ENCODE results near the gene C9orf78. TPM values are rescaled to one million over a fixed set of nuclear protein-coding genes. Genes with fewer than 3 reads are reported as not detected.
A peak's percentile ranks its signal among the peaks of the same experiment; 100 is the strongest.

The C9orf78 gene
- total RNA-seq, 1 donor from 2014 or later, result 38.0 TPM

DNA sequence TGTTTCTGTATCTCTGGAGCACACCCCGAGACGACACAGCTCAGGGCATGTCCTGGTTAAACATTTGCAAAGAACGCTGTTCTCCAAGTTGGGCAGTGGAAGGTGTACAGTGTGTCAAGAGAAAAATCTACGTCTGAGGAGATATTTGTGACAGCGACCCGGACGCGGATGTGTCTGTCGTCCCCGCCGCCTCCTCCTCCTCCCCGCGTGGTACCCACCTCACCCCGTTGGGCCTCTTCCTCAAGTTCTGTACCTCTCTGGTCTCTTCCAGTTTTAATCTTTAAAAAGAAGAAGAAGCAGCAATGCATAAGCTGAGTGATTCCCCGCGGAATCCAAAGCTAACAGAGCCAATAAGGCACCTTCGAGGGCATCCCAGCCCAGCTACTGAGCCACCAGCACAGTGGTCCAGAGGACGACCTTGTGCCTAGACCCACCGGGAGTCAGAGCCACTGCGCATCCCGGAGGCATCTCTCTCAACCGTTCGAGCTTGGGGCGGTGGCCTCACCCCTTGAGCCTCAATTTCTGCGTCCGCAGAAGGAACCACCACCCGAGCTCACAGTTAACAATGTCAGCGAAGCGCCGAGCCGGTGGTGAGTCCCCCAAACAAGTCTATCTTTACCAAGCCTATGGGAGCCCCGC, 467 bp downstream of the C9orf78 start:
- DNase-seq (ENCODE audit: low read depth) (no peak), FAIRE-seq (no peak)
- peaks cover 26% of the 10 kb centered on the region for H3K4me1 Mint-ChIP-seq (ENCODE audit: low read depth, unreplicated experiment)
- Histone ChIP-seq H3K9ac (ENCODE audit: low read length) (peak overlapping the region; percentile 87), H3K36me3 (ENCODE audit: insufficient read depth, low read length) (peaks cover 15% of the 10 kb centered on the region), H3K27me3 (ENCODE audit: insufficient read depth, low read length) (no peaks in the 10 kb centered on the region), H2AFZ (ENCODE audit: low read depth, low read length) (peak overlapping the region; percentile 78), H3K4me1 (ENCODE audit: insufficient read depth, low read length) (peaks cover 16% of the 10 kb centered on the region), H3K4me2 (ENCODE audit: low read length) (peak overlapping the region; percentile 89), H3K79me2 (ENCODE audit: insufficient read depth, low read length) (peaks cover 41% of the 10 kb centered on the region), H3K4me3 (ENCODE audit: insufficient read depth, low read depth, low read length) (peak overlapping the region; percentile 91), H3K9me3 (ENCODE audit: insufficient read depth, low read depth, low read length) (no peaks in the 10 kb centered on the region), H4K20me1 (ENCODE audit: insufficient read depth, low read length) (peaks cover 16% of the 10 kb centered on the region), H3K27ac (ENCODE audit: low read depth, low read length) (peak overlapping the region; percentile 56)
- no peaks in the 10 kb centered on the region for H3K27me3 Mint-ChIP-seq (ENCODE audit: low read depth, unreplicated experiment)
- peak overlapping the region; percentile 97 for H3K4me3 Mint-ChIP-seq (ENCODE audit: unreplicated experiment)
- peaks cover 6% of the 10 kb centered on the region for H3K36me3 Mint-ChIP-seq (ENCODE audit: low read depth, unreplicated experiment)
- TF ChIP-seq EZH2 (IDR thresholded peaks at IDR 0.05; ENCODE audit: insufficient read depth, low read length), result no peak
- TF ChIP-seq, protein P1, sequence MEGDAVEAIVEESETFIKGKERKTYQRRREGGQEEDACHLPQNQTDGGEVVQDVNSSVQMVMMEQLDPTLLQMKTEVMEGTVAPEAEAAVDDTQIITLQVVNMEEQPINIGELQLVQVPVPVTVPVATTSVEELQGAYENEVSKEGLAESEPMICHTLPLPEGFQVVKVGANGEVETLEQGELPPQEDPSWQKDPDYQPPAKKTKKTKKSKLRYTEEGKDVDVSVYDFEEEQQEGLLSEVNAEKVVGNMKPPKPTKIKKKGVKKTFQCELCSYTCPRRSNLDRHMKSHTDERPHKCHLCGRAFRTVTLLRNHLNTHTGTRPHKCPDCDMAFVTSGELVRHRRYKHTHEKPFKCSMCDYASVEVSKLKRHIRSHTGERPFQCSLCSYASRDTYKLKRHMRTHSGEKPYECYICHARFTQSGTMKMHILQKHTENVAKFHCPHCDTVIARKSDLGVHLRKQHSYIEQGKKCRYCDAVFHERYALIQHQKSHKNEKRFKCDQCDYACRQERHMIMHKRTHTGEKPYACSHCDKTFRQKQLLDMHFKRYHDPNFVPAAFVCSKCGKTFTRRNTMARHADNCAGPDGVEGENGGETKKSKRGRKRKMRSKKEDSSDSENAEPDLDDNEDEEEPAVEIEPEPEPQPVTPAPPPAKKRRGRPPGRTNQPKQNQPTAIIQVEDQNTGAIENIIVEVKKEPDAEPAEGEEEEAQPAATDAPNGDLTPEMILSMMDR (IDR thresholded peaks at IDR 0.05; ENCODE audit: insufficient read depth, low read depth, low read length), result no peak
- H3K27ac Mint-ChIP-seq (ENCODE audit: unreplicated experiment), result peak overlapping the region; percentile 89
- no peaks in the 10 kb centered on the region for H3K9me3 Mint-ChIP-seq (ENCODE audit: unreplicated experiment)

DNA sequence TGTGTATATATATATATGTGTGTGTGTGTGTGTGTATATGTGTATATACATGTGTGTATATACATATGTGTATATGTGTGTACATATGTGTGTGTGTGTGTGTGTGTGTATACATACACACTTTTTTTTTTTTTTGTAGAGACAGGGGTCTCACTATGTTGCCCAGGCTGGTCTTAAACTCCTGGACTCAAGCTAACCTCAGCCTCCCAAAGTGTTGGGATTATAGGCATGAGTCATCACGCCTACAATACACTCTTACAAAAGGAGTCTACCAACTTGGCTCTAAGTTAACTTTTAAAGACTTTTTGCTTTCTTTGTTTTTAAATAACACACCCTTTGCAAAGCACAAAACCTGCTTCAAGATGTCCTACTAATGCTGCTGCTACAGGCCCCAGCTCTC, 2.1 kb downstream of the C9orf78 start:
- H3K9me3 ChIP-seq (ENCODE audit: insufficient read depth, low read depth, low read length), result no peaks in the 10 kb centered on the region
- peaks cover 23% of the 10 kb centered on the region for H3K36me3 ChIP-seq (ENCODE audit: insufficient read depth, low read length)
- no peak overlapping the region for H3K27ac ChIP-seq (ENCODE audit: low read depth, low read length)
- H3K4me3 ChIP-seq (ENCODE audit: insufficient read depth, low read depth, low read length), result no peak overlapping the region
- Mint-ChIP-seq H3K9me3 (ENCODE audit: unreplicated experiment) (no peaks in the 10 kb centered on the region), H3K4me3 (ENCODE audit: unreplicated experiment) (no peak overlapping the region), H3K4me1 (ENCODE audit: low read depth, unreplicated experiment) (peaks cover 11% of the 10 kb centered on the region), H3K36me3 (ENCODE audit: low read depth, unreplicated experiment) (peaks cover 11% of the 10 kb centered on the region), H3K27ac (ENCODE audit: unreplicated experiment) (no peak overlapping the region), H3K27me3 (ENCODE audit: low read depth, unreplicated experiment) (no peaks in the 10 kb centered on the region)
- DNase-seq (ENCODE audit: low read depth) (no peak), FAIRE-seq (no peak)
- peaks cover 39% of the 10 kb centered on the region for H3K79me2 ChIP-seq (ENCODE audit: insufficient read depth, low read length)
- TF ChIP-seq, protein P1 (IDR thresholded peaks at IDR 0.05; ENCODE audit: insufficient read depth, low read depth, low read length), result no peak
- no peak for TF ChIP-seq EZH2 (IDR thresholded peaks at IDR 0.05; ENCODE audit: insufficient read depth, low read length)
- H3K4me1 ChIP-seq (ENCODE audit: insufficient read depth, low read length), result no peaks in the 10 kb centered on the region
- H3K9ac ChIP-seq (ENCODE audit: low read length), result no peak overlapping the region
- no peak overlapping the region for H3K4me2 ChIP-seq (ENCODE audit: low read length)
- H4K20me1 ChIP-seq (ENCODE audit: insufficient read depth, low read length), result peaks cover 10% of the 10 kb centered on the region
- no peaks in the 10 kb centered on the region for H3K27me3 ChIP-seq (ENCODE audit: insufficient read depth, low read length)
- no peak overlapping the region for H2AFZ ChIP-seq (ENCODE audit: low read depth, low read length)

DNA sequence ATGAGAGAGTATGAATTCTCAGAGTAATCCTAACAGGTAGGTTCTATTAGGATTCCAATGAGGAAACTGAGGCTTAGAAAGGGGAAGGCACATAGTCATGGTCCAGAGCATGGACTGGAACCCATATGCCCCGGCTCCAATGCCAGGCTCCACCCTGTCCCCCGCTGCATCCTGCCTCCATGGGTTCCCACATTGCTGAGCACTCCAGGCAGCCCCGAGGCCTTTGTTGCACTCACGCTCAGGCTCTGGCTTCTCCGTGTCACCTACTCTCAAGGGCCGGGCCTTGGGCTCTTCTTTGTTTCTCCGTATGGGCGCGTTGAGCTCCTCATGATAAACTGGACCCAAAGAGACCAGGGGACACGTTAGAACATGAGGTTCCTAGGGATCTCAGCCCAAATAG, 6.1 kb downstream of the C9orf78 start:
- H3K4me3 ChIP-seq (ENCODE audit: insufficient read depth, low read depth, low read length), result no peak overlapping the region
- no peak overlapping the region for H3K27ac ChIP-seq (ENCODE audit: low read depth, low read length)
- H3K79me2 ChIP-seq (ENCODE audit: insufficient read depth, low read length), result peaks cover 7% of the 10 kb centered on the region
- peaks cover 1% of the 10 kb centered on the region for H3K4me1 Mint-ChIP-seq (ENCODE audit: low read depth, unreplicated experiment)
- H3K4me2 ChIP-seq (ENCODE audit: low read length), result no peak overlapping the region
- H3K36me3 ChIP-seq (ENCODE audit: insufficient read depth, low read length), result peaks cover 23% of the 10 kb centered on the region
- H3K27ac Mint-ChIP-seq (ENCODE audit: unreplicated experiment), result no peak overlapping the region
- no peak for TF ChIP-seq EZH2 (IDR thresholded peaks at IDR 0.05; ENCODE audit: insufficient read depth, low read length)
- TF ChIP-seq, protein P1 (IDR thresholded peaks at IDR 0.05; ENCODE audit: insufficient read depth, low read depth, low read length), result no peak
- no peaks in the 10 kb centered on the region for H3K27me3 Mint-ChIP-seq (ENCODE audit: low read depth, unreplicated experiment)
- H3K9ac ChIP-seq (ENCODE audit: low read length), result no peak overlapping the region
- DNase-seq (ENCODE audit: low read depth), result no peak
- no peak for FAIRE-seq
- H3K4me1 ChIP-seq (ENCODE audit: insufficient read depth, low read length), result no peaks in the 10 kb centered on the region
- H3K9me3 ChIP-seq (ENCODE audit: insufficient read depth, low read depth, low read length), result no peaks in the 10 kb centered on the region
- H3K4me3 Mint-ChIP-seq (ENCODE audit: unreplicated experiment), result no peak overlapping the region
- H2AFZ ChIP-seq (ENCODE audit: low read depth, low read length), result no peak overlapping the region
- H4K20me1 ChIP-seq (ENCODE audit: insufficient read depth, low read length), result peaks cover 8% of the 10 kb centered on the region
- no peaks in the 10 kb centered on the region for H3K9me3 Mint-ChIP-seq (ENCODE audit: unreplicated experiment)
- H3K27me3 ChIP-seq (ENCODE audit: insufficient read depth, low read length), result no peaks in the 10 kb centered on the region
- H3K36me3 Mint-ChIP-seq (ENCODE audit: low read depth, unreplicated experiment), result peaks cover 9% of the 10 kb centered on the region
